GM12892 (cell line): ENCODE data around the gene MYO1C.

Experiments used
- POLR2A ChIP-seq: IDR thresholded peaks from 2 replicates; pipeline ENCODE4 v1.6.1; 2011; ENCODE audit warnings: low read depth, low read length, control low read depth
- POLR2AphosphoS5 ChIP-seq: IDR thresholded peaks from 2 replicates; pipeline ENCODE4 v1.6.1; 2011; ENCODE audit warnings: low read depth, low read length, control low read depth
- TAF1 ChIP-seq: IDR thresholded peaks from 2 replicates; pipeline ENCODE4 v1.6.1; 2011; ENCODE audit warnings: low read depth, mild to moderate bottlenecking, control low read depth, low read length, borderline replicate concordance

DNA sequence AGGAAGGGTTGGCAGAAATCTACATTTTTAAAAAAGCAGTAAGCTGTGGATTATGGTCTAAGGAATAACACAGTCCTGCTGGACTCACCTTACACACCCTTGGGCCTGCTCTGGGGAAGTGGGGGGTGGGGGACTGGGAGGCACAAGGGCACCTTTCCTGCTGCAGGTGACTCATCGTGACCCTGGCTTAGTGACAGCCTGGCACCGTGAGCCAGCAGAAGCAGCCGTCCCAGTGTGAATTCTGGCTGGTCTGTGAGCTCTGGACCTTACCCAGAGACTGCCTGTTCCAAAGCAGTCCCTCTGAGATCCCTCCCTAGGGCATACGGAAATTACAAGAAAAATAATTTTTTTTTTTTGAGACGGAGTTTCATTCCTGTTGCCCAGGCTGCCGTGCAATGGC, 32.3 kb downstream of the MYO1C start:
- TF ChIP-seq TAF1, result no peak
- TF ChIP-seq POLR2A, result no peak
- TF ChIP-seq POLR2AphosphoS5, result no peak
